H9 (cell line): Measurements from ENCODE around the gene CEMIP2. TPM values are rescaled to one million over a fixed set of nuclear protein-coding genes. Genes with fewer than 3 reads are reported as not detected.

Source experiments
- DNase-seq: peaks from one replicate; pipeline ENCODE4 v3.0.0-alpha.2; 2017
- H2AFZ ChIP-seq: one replicate; pipeline ENCODE4 v1.6.1; 2013; ENCODE audit warnings: mild to moderate bottlenecking, low read length, control low read depth, moderate library complexity
- H2AK5ac ChIP-seq: 2 replicates; pipeline ENCODE4 v1.6.1; 2013; ENCODE audit warnings: low read length, control low read depth, mixed read lengths; ENCODE audit not compliant: insufficient read length
- H2BK120ac ChIP-seq: one replicate; pipeline ENCODE4 v1.6.1; 2013; ENCODE audit warnings: low read depth, mild to moderate bottlenecking, low read length, control low read depth, inconsistent platforms; ENCODE audit not compliant: poor library complexity, severe bottlenecking
- H2BK12ac ChIP-seq: 2 replicates; pipeline ENCODE4 v1.6.1; 2013; ENCODE audit warnings: low read length, control low read depth, mixed read lengths, low read depth; ENCODE audit not compliant: insufficient read length
- H2BK15ac ChIP-seq: 2 replicates; pipeline ENCODE4 v1.6.1; 2013; ENCODE audit warnings: low read depth, low read length, control low read depth
- H2BK20ac ChIP-seq: one replicate; pipeline ENCODE4 v1.6.1; 2013; ENCODE audit warnings: low read depth, mild to moderate bottlenecking, low read length, control low read depth, inconsistent platforms; ENCODE audit not compliant: poor library complexity, severe bottlenecking
- H2BK5ac ChIP-seq: 2 replicates; pipeline ENCODE4 v1.6.1; 2013; ENCODE audit warnings: low read length, control low read depth, mixed read lengths; ENCODE audit not compliant: insufficient read length
- H3K14ac ChIP-seq: 2 replicates; pipeline ENCODE4 v1.6.1; 2013; ENCODE audit warnings: low read length, control low read depth; ENCODE audit not compliant: insufficient read depth
- H3K18ac ChIP-seq: 2 replicates; pipeline ENCODE4 v1.6.1; 2013; ENCODE audit warnings: low read depth, mild to moderate bottlenecking, mixed read lengths, low read length, control low read depth; ENCODE audit not compliant: insufficient read length
- H3K23ac ChIP-seq: 2 replicates; pipeline ENCODE4 v1.6.1; 2013; ENCODE audit warnings: low read length, control low read depth, mixed read lengths, low read depth; ENCODE audit not compliant: insufficient read length
- H3K23me2 ChIP-seq: 2 replicates; pipeline ENCODE4 v1.6.1; 2013; ENCODE audit warnings: low read depth, mild to moderate bottlenecking, mixed read lengths, low read length, control low read depth; ENCODE audit not compliant: insufficient read length, poor library complexity, severe bottlenecking
- H3K27ac ChIP-seq: 2 replicates; pipeline ENCODE4 v1.5.1; 2013; ENCODE audit warnings: low read length, control low read depth, mixed read lengths, low read depth; ENCODE audit not compliant: insufficient read length
- H3K27me3 ChIP-seq: 2 replicates; pipeline ENCODE4 v1.6.1; 2013; ENCODE audit warnings: low read length, control low read depth, inconsistent platforms; ENCODE audit not compliant: insufficient read depth
- H3K4ac ChIP-seq: 2 replicates; pipeline ENCODE4 v1.6.1; 2013; ENCODE audit warnings: low read depth, mild to moderate bottlenecking, control low read depth, inconsistent platforms, low read length, moderate library complexity
- H3K4me1 ChIP-seq: 2 replicates; pipeline ENCODE4 v1.6.1; 2013; ENCODE audit warnings: low read length, control low read depth, inconsistent platforms; ENCODE audit not compliant: insufficient read depth
- H3K4me2 ChIP-seq: 2 replicates; pipeline ENCODE4 v1.6.1; 2013; ENCODE audit warnings: low read length, control low read depth, mixed read lengths; ENCODE audit not compliant: insufficient read length, insufficient read depth
- H3K56ac ChIP-seq: 2 replicates; pipeline ENCODE4 v1.6.1; 2013; ENCODE audit warnings: low read depth, mild to moderate bottlenecking, mixed read lengths, low read length, control low read depth; ENCODE audit not compliant: insufficient read length
- H3K79me1 ChIP-seq: 2 replicates; pipeline ENCODE4 v1.6.1; 2013; ENCODE audit warnings: low read depth, mild to moderate bottlenecking, moderate library complexity, low read length, control low read depth, inconsistent platforms; ENCODE audit not compliant: insufficient read depth, poor library complexity, severe bottlenecking
- H3K79me2 ChIP-seq: 2 replicates; pipeline ENCODE4 v1.6.1; 2013; ENCODE audit warnings: low read length, control low read depth, inconsistent platforms; ENCODE audit not compliant: insufficient read depth
- H3K9ac ChIP-seq: 2 replicates; pipeline ENCODE4 v1.6.1; 2013; ENCODE audit warnings: low read length, control low read depth, mixed read lengths; ENCODE audit not compliant: insufficient read length; ENCODE audit errors: extremely low read depth
- H3K9me3 ChIP-seq: one replicate; pipeline ENCODE4 v1.6.1; 2013; ENCODE audit warnings: low read depth, low read length, inconsistent platforms; ENCODE audit not compliant: control insufficient read depth
- H3T11ph ChIP-seq: one replicate; pipeline ENCODE4 v1.6.1; 2013; ENCODE audit warnings: mild to moderate bottlenecking, low read length, control low read depth, inconsistent platforms
- H4K20me1 ChIP-seq: one replicate; pipeline ENCODE4 v1.6.1; 2013; ENCODE audit not compliant: control insufficient read depth, insufficient read length, insufficient read depth
- H4K5ac ChIP-seq: 2 replicates; pipeline ENCODE4 v1.6.1; 2013; ENCODE audit warnings: low read depth, mild to moderate bottlenecking, mixed read lengths, low read length, control low read depth; ENCODE audit not compliant: insufficient read length
- H4K8ac ChIP-seq: replicated peaks from 2 replicates; pipeline ENCODE4 v1.6.1; 2013; ENCODE audit warnings: low read length, control low read depth, mixed read lengths, low read depth; ENCODE audit not compliant: insufficient read length
- H4K91ac ChIP-seq: 2 replicates; pipeline ENCODE4 v1.6.1; 2013; ENCODE audit warnings: low read depth, mild to moderate bottlenecking, moderate library complexity, mixed read lengths, low read length, control low read depth; ENCODE audit not compliant: insufficient read length
- H3K27ac Mint-ChIP-seq, 3 experiments: 2 replicates in 2 of 3; 3 replicates in 1 of 3; pipeline ENCODE4 v1.8.0; 2020 to 2021; ENCODE audit warnings: mixed read lengths in 3 of 3, mild to moderate bottlenecking in 1 of 3, moderate library complexity in 1 of 3
- H3K27me3 Mint-ChIP-seq: 2 replicates; pipeline ENCODE4 v1.8.0; 2021; ENCODE audit warnings: low read depth, mild to moderate bottlenecking, moderate library complexity, mixed read lengths
- H3K36me3 Mint-ChIP-seq, 3 experiments: 2 replicates in 2 of 3; 3 replicates in 1 of 3; pipeline ENCODE4 v1.8.0; 2020 to 2021; ENCODE audit warnings: low read depth in 3 of 3, mixed read lengths in 3 of 3; ENCODE audit not compliant: insufficient read depth in 1 of 3
- H3K4me1 Mint-ChIP-seq, 2 experiments: 2 replicates each; pipeline ENCODE4 v1.8.0; 2020; ENCODE audit warnings: mixed read lengths in 2 of 2
- H3K4me3 Mint-ChIP-seq, 2 experiments: 2 replicates in 1 of 2; 3 replicates in 1 of 2; pipeline ENCODE4 v1.8.0; 2020 to 2021; ENCODE audit warnings: mild to moderate bottlenecking in 2 of 2, mixed read lengths in 2 of 2, moderate library complexity in 1 of 2
- H3K9me3 Mint-ChIP-seq, 2 experiments: 2 replicates in 1 of 2; 3 replicates in 1 of 2; pipeline ENCODE4 v1.8.0; 2020; ENCODE audit warnings: mild to moderate bottlenecking in 2 of 2, mixed read lengths in 2 of 2, moderate library complexity in 1 of 2
- CTCF ChIP-seq: fragments of 200-600 bp; sonication (generic); conservative IDR thresholded peaks from 3 replicates; pipeline ENCODE4 v1.8.0; 2021; ENCODE audit warnings: antibody characterized with exemption, mild to moderate bottlenecking
- WGBS: extraction: QIAGEN DNeasy Blood & Tissue Kit; methylation state at CpG from one replicate; pipeline ENCODE4 v1.1.7; 2013; ENCODE audit warnings: missing lambda C conversion rate, low lambda C conversion rate, mixed read lengths; ENCODE audit not compliant: insufficient read length; ENCODE audit errors: extremely low coverage; 5-methylcytosine and 5-hydroxymethylcytosine counted together
- total RNA-seq: library from RNA; stranded (reverse); gene quantifications from 2 replicates; pipeline ENCODE4 v1.2.1, GENCODE V29; 2021

Gene CEMIP2
- total RNA-seq, 1 experiment from 2014 or later: 77.2 TPM

GRCh38 chr9:71697882-71698281 lies 70.4 kb downstream of the CEMIP2 start:
- no peak overlapping the region for H2AFZ ChIP-seq
- no peaks in the 10 kb centered on the region for H3K4me1 ChIP-seq
- no peak overlapping the region for H3K27ac Mint-ChIP-seq
- no peak overlapping the region for H3K18ac ChIP-seq
- H4K20me1 ChIP-seq: no peaks in the 10 kb centered on the region
- H3K4ac ChIP-seq: no peak overlapping the region
- H3K9ac ChIP-seq: no peak overlapping the region
- no peak overlapping the region for H3K23ac ChIP-seq
- no peak overlapping the region for H4K8ac ChIP-seq
- H2BK12ac ChIP-seq: no peak overlapping the region
- no peaks in the 10 kb centered on the region; the same call in 1 of the 2 replicates for H3K27me3 ChIP-seq
- H2BK15ac ChIP-seq: no peak overlapping the region
- no peak for TF ChIP-seq CTCF
- no peak overlapping the region for H3K14ac ChIP-seq
- H3K4me2 ChIP-seq: no peak overlapping the region
- WGBS: no CpG with 5 or more reads among the region's 4 CpGs
- no peaks in the 10 kb centered on the region for H3K23me2 ChIP-seq
- DNase-seq: no peak
- H2AK5ac ChIP-seq: no peak overlapping the region
- 0 out of 2 replicates have a peak, but pooled peaks cover 1% of the 10 kb centered on the region for H3K79me2 ChIP-seq
- no peak overlapping the region for H3K27ac ChIP-seq
- no peak overlapping the region for H2BK120ac ChIP-seq
- H3K56ac ChIP-seq: no peak overlapping the region
- H2BK5ac ChIP-seq: no peak overlapping the region
- peaks cover 6 to 88% (median 82%) of the 10 kb centered on the region in 3 experiments; a peak in 6 of 7 replicates for H3K36me3 Mint-ChIP-seq
- H3K79me1 ChIP-seq: no peaks in the 10 kb centered on the region
- H2BK20ac ChIP-seq: no peak overlapping the region
- H3K9me3 Mint-ChIP-seq: no peaks in the 10 kb centered on the region
- no peak overlapping the region for H4K91ac ChIP-seq
- no peaks in the 10 kb centered on the region for H3K9me3 ChIP-seq
- H4K5ac ChIP-seq: no peak overlapping the region
- no peaks in the 10 kb centered on the region; the same call in 1 of the 2 replicates for H3K27me3 Mint-ChIP-seq
- no peak overlapping the region for H3T11ph ChIP-seq
- no peak overlapping the region for H3K4me3 Mint-ChIP-seq
- no peaks in the 10 kb centered on the region for H3K4me1 Mint-ChIP-seq
